Activated CD8-positive, alpha-beta memory T cell treated with anti-CD3 and anti-CD28 coated beads for 1 hour (primary cell): ENCODE data around the gene CLEC3B.

Source experiments
- DNase-seq, 2 donors: peaks; one replicate each; pipeline ENCODE4 v3.0.0-alpha.2; 2020; ENCODE audit warnings: low read depth in 1 of 2; ENCODE audit errors: extremely low read depth in 1 of 2

CLEC3B gene

DNA sequence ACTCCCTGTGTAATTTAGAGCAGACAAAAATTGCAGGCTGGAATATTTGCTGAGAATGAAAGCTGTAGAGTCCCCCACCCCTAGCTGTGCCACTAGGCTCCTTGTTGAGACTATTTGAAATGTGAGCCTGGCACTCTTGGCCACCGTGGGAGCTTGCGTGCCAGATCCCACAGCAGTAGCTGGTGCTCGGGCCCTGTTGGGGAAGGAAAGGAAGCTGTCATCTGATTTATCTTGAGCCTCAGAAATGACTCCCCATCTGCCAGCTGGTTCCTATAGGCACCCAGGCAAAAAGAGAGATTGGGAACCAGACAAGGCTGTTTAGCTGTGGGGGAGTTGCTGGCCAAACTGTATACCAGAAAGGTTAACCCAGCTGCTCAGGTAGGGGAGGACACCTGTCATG, 23.4 kb upstream of the CLEC3B start:
- DNase-seq = no peak

DNA sequence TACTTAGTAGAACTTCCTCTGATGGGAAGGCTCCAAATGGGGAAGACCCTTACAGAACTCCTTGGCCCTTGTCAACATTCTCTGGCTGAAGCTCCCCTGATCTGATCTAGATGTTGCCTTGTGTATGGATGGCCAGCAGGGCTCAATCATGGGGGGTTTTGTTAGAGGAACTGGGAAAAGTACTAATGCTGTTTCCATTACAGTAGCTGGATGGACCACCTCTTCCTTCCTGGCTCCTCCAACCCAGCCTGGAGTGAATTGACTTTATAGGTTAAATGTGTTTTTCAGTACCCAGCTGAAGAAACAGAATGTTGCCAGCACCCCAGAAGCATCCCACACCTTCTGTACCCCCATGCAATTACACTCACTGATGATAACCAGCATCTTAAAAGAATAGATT, 22.7 kb upstream of the CLEC3B start:
- no peak for DNase-seq

DNA sequence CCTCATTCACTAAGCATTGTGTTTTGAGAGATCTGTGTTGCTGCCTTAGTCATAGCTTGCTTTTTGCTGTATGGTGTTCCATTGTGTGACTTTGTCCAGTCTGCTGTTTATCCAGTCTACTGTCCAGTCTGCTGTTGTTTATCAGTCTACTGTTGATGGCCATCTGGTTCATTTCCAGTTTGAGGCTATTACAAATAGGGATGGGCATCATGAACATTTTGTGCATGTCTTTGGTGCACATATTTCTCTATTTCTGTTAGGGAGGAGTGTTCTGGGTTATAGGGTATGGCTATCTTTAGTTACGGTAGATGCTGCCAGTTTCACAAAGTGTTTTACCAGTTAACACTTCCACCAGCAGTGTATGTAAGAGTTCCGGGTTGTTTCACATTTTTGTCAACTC, 22.2 kb upstream of the CLEC3B start:
- no peak for DNase-seq

GRCh38 chr3:45007091-45007490, 19.0 kb upstream of the CLEC3B start:
- DNase-seq = no peak

- DNase-seq = no peak
These were observed 18.0 kb upstream of the CLEC3B start for GRCh38 chr3:45008117-45008516.

DNA sequence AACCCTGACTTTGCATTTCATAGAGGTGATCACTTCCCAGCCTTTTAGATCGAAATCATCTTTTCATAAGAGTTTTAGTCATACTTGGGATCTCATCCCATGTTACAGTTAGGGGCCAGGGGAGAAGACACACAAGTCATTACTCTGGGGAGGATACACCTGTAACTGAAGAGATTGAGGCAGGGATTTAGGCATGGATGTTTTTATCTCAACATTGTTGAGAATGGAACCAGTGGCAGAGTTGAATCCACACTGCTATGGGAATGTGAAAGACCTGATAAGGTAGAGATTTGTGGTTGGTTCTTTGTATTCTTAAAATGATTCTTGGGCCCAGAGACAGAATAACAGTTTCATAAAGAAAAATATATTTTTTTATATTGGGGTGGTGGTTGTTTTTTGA, 16.2 kb upstream of the CLEC3B start:
- DNase-seq = no peak

DNA sequence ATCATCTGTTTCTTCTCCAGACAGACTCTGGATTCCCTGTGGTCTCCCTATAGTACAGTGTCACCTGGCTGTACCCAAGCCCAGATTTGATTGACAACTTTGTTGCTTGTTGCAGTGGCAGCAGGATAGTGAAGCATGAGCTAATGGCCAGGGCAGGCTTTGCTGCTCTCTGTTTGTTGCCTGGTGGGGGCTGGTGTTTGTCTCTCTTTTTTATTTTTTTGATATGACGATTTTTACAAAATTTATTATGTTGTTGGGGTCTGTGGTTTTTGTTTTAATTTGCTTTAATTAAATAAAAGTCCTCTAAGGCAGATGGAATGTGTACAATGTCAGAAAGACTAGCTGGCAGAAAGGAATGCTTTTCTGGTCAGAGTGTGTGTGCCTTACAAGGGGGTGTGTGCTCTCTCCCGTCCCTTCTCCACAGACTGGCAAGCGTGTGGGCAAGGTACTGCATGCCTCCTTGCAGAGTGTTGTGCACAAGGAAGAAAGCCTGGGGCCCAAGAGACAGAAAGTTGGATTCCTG, 15.2 kb upstream of the CLEC3B start:
- DNase-seq = no peak

DNA sequence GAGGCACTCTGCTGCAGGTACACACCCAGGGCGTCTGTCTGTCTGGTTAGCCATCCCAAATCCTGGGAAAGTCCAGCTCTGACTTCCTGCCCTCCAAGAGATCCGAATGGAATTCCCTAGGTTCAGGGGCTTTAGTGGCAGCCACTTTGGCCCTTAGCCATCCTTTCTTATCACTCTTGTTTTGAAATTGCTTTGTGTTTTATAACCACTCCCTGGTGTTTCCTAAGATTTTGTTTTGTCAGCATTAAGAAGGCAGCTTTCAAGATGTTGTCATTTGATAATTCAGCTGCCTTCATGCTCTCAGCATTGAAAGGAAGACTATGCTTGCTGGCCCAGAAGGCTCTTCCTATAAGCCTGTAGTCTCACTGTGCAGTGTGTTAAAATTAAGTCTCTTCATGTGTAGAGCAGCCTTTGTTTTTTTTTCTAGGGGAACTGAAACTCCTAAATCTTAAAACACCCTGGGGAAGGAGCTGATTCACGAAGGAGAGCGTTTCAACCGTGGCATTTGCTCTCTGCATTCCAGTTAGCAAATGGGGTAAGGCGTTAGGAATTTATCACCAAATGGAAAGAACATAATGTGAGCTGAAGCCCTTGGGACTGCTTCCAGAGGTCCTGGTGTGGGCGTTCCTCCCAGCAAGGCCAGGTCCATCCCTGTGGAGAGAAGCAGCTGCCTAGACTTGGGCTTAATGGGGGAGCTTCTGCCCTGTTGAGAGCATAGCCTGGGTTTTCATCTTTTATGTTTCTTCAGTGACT, 14.2 kb upstream of the CLEC3B start:
- DNase-seq = no peak

DNA sequence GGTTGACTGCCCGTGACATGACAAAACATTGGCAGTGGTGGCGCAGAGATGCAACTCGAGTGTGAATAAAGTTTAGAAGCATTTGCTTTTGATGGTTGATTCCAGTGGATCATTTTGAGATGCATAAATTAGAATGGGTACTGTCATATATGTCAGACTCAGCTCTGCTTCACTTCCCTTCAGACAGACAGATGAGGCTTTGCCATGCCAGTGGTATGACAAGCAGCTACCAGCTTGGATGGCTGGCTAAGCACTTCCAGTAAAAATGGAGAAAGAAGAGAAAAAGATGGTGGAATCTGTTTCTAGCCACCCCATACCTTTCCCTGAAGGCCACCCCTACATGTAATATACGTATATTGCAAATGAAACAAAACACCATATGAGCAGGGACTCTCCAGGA, 13.5 kb upstream of the CLEC3B start:
- DNase-seq = no peak

- no peak for DNase-seq
These were observed 9.2 kb upstream of the CLEC3B start for GRCh38 chr3:45016916-45017315.

GRCh38 chr3:45017821-45018220, 8.3 kb upstream of the CLEC3B start:
- no peak for DNase-seq

GRCh38 chr3:45020534-45020933, 5.6 kb upstream of the CLEC3B start:
- DNase-seq = no peak

DNA sequence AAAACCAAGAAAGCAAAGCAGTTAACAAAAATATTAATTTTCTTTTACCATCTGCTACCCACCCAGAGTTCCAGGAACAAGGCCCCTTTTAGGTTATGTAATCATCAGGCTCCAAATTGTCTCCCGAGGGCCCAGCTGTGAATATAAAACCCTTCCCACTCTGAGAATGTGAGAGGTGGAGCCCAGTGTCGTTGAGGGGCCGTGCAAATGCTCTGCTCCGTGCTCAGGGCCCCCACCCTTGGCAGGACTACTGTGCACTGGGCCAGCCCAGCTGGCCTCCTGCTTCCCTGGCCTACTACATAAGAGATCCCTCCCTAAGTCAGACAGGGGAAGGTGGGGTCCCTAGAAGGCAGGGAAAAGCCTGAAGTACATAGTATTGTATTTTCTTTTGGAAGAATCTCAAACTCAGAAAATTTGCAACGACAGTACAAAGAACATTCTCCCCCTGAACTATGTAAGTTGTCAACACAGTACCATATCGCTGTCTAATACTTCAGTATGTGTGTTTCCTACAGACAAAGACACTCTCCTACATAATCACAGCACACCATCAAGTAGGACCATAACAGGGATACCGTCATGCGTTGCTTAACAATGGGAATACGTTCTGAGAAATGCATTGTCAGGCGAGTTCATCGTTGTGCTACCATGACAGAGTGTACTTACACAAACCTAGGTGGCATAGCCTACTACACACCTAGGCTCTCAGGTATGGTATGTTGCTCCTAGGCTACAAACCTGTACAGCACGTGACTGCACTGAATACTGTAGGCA, 4.4 kb upstream of the CLEC3B start:
- no peak for DNase-seq

DNA sequence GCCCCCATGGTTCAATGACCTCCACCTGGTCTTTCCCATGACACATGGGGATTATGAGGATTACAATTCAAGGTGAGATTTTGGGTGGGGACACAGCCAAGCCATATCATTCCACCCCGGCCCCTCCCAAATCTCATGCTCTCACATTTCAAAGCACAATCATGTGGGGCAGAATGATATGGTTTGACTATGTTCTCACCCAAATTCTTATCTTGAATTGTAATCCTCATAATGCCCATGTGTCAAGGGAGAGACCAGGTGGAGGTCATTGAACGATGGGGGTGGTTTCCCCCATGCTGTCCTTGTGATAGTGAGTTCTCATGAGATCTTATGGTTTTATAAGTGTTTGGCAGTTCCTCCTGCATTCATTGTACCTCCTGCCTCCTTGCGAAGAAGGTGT, 2.4 kb upstream of the CLEC3B start:
- no peak for DNase-seq

DNA sequence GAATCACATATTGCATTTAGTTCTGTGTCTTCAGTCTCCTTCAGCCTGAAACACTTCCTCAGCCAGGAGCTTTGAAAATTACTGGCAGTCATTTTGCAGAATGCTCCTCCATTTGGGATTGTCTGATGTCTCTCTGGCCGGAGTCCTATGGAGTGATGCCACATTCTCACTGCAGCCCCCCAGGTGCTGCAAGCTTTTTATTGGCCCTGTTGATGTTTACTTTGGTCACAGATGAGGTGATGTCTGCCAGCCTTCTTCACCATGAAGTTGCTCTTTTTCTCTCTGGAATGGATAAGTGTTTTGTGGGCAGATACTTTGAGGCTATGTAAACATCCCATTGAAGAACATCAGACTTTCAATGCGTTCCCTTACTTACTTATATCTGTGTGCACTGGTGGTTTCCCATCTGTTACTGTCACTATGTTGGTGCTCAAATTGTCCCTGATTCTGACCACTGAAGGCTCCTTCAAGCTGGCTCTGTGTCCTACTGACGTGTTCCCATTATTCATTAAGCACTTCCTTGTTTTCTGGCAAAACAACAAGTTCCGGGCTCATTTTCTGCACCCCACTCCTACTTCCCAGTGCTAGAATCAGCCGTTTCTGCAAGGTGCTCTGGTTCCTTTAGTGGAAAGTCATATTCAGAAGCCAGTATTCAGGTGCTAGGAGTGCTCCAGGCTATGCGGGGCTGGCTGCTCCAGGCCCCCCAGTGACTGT, 1.4 kb upstream of the CLEC3B start:
- DNase-seq = no peak

- DNase-seq = no peak
These were observed 854 bp downstream of the CLEC3B start for GRCh38 chr3:45026957-45027356.

GRCh38 chr3:45027441-45027840, 1.3 kb downstream of the CLEC3B start:
- no peak for DNase-seq

- DNase-seq = no peak
These were observed 3.1 kb downstream of the CLEC3B start for GRCh38 chr3:45029216-45029615.

DNA sequence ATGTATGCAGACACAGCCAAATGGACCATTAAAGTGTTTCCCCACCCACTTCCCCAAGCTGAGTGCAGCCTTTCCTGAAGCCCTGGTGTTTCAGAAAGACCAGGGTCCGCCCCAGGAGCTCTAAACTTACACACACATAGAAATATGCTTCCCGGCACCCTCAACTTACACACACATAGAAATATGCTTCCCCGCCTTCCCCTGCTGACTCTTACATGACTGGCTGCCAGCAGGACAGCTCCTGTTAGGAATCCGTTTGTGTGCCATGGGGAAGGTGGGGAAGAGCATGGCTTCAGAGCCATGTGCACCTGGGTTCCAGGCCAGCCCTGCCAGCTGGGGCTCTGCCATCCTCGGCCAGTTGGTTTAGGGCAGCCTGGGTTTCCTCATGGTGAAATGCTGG, 3.6 kb downstream of the CLEC3B start:
- no peak for DNase-seq

- no peak for DNase-seq
These were observed 5.4 kb downstream of the CLEC3B start for GRCh38 chr3:45031531-45031930.

GRCh38 chr3:45032113-45032512, 6.0 kb downstream of the CLEC3B start:
- DNase-seq = no peak

- no peak for DNase-seq
These were observed 7.7 kb downstream of the CLEC3B start for GRCh38 chr3:45033791-45034190.
